ENCODE data around the gene F3. TPM values are rescaled to one million over a fixed set of nuclear protein-coding genes. Genes with fewer than 3 reads are reported as not detected.

Gene F3
- total and polyA plus RNA-seq, 4 donors: 71.5 to 104 (median 85.2) TPM

GRCh38 chr1:94532077-94532476 lies 9.5 kb downstream of the F3 start:
- no peak overlapping the region for H3K4me3 ChIP-seq (ENCODE audit: low read depth, low read length)
- H3K4me1 ChIP-seq (ENCODE audit: control insufficient read depth, insufficient read depth, low read length): peaks cover 3% of the 10 kb centered on the region
- H3K27ac ChIP-seq (ENCODE audit: low read depth, low read length): no peak overlapping the region
- no CpG with 5 or more reads among the region's 3 CpGs for WGBS (ENCODE audit: insufficient coverage)
- H3K27me3 ChIP-seq (ENCODE audit: control insufficient read depth, insufficient read depth, low read length): no peaks in the 10 kb centered on the region
- H3K9me3 ChIP-seq (ENCODE audit: control insufficient read depth, insufficient read depth, low read length): no peaks in the 10 kb centered on the region
- H3K36me3 ChIP-seq (ENCODE audit: control insufficient read depth, insufficient read depth, low read length): peaks cover 3% of the 10 kb centered on the region
- DNase-seq (ENCODE audit: low read depth in 4 of 6, low spot score in 6 of 6): no peak

DNA sequence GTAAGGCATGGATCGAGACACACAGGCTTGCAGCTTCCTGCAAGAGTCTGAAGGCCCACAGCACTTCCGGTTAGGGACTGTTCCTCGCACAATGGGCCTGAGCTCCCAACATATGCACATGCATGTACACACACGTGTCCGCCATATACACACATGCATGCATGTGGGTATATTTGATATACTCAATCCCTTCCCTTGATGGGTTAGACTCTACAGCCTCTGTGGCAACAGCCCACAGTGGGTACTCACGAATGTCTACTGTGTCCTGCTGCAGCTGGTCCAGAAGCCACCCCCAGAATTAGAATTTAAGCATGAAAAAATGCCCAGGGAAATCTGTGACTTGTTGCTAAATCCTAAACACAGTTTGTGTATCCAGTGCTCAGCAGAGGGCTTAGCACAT lies 9.9 kb downstream of the F3 start:
- Histone ChIP-seq H3K36me3 (ENCODE audit: control insufficient read depth, insufficient read depth, low read length) (peaks cover 3% of the 10 kb centered on the region), H3K4me3 (ENCODE audit: low read depth, low read length) (no peak overlapping the region), H3K4me1 (ENCODE audit: control insufficient read depth, insufficient read depth, low read length) (peaks cover 3% of the 10 kb centered on the region), H3K27ac (ENCODE audit: low read depth, low read length) (no peak overlapping the region), H3K27me3 (ENCODE audit: control insufficient read depth, insufficient read depth, low read length) (no peaks in the 10 kb centered on the region), H3K9me3 (ENCODE audit: control insufficient read depth, insufficient read depth, low read length) (no peaks in the 10 kb centered on the region)
- 91% methylated on average over 4 of the region's 6 CpGs for WGBS (ENCODE audit: insufficient coverage)
- no peak for DNase-seq (ENCODE audit: low read depth in 4 of 6, low spot score in 6 of 6)

DNA sequence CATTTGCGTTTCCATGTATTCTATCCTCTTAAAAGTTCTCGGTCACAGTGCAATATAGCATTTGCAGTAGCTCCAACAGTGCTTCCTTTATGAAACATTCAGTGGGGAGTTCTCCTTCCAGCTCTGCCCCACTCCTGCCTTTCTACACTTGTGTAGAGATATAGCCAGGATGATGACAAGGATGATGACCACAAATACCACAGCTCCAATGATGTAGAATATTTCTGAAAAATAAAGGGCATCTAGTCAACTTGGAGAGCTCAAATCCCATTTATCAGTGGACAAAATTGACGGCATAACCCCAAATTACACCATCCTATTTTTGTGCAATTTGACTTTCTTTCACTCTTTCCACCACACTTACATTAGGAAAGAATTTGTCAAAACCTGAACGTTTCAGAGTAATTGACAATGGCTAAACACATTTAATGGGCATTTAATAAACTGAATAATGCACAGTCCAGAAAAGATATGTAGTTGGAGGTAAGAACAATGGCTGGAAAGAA lies 11.1 kb downstream of the F3 start:
- Histone ChIP-seq H3K9me3 (ENCODE audit: control insufficient read depth, insufficient read depth, low read length) (no peaks in the 10 kb centered on the region), H3K4me1 (ENCODE audit: control insufficient read depth, insufficient read depth, low read length) (peaks cover 3% of the 10 kb centered on the region), H3K4me3 (ENCODE audit: low read depth, low read length) (no peak overlapping the region), H3K36me3 (ENCODE audit: control insufficient read depth, insufficient read depth, low read length) (peaks cover 3% of the 10 kb centered on the region), H3K27ac (ENCODE audit: low read depth, low read length) (no peak overlapping the region), H3K27me3 (ENCODE audit: control insufficient read depth, insufficient read depth, low read length) (no peaks in the 10 kb centered on the region)
- WGBS (ENCODE audit: insufficient coverage): 100% methylated on average over 1 of the region's 4 CpGs
- DNase-seq (ENCODE audit: low read depth in 4 of 6, low spot score in 6 of 6): no peak

DNA sequence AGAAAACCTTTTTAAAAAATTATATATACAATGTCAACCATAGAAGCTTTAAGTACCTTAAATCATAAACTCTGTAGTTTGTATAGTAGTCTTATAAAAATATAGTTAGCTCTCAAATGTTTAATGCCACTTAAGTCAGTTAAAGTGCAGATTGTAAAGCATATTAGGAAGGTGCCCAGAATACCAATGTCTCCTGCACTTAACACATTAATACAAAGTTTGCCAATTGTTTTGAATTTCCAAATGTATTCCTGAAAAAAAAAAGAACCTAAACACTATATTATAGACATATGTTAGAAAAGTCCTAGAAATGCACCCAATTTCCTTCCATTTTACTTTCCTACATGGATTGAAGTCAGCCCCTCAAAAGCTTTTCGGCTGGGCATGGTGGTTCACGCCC lies 12.1 kb downstream of the F3 start:
- Histone ChIP-seq H3K36me3 (ENCODE audit: control insufficient read depth, insufficient read depth, low read length) (peaks cover 3% of the 10 kb centered on the region), H3K27ac (ENCODE audit: low read depth, low read length) (no peak overlapping the region), H3K27me3 (ENCODE audit: control insufficient read depth, insufficient read depth, low read length) (no peaks in the 10 kb centered on the region), H3K4me3 (ENCODE audit: low read depth, low read length) (no peak overlapping the region), H3K9me3 (ENCODE audit: control insufficient read depth, insufficient read depth, low read length) (no peaks in the 10 kb centered on the region), H3K4me1 (ENCODE audit: control insufficient read depth, insufficient read depth, low read length) (peaks cover 3% of the 10 kb centered on the region)
- DNase-seq (ENCODE audit: low read depth in 4 of 6, low spot score in 6 of 6): no peak
- WGBS (ENCODE audit: insufficient coverage): no CpG with 5 or more reads among the region's 2 CpGs

- no peak overlapping the region for H3K27ac ChIP-seq (ENCODE audit: low read depth, low read length)
- peaks cover 3% of the 10 kb centered on the region for H3K4me1 ChIP-seq (ENCODE audit: control insufficient read depth, insufficient read depth, low read length)
- no peaks in the 10 kb centered on the region for H3K9me3 ChIP-seq (ENCODE audit: control insufficient read depth, insufficient read depth, low read length)
Measured at GRCh38 chr1:94528826-94529225, 12.7 kb downstream of the F3 start.

GRCh38 chr1:94528299-94528698 lies 13.3 kb downstream of the F3 start:
- H3K36me3 ChIP-seq (ENCODE audit: control insufficient read depth, insufficient read depth, low read length): peaks cover 3% of the 10 kb centered on the region
- peak in 2 of 6 donors; percentile 60 to 66 for DNase-seq (ENCODE audit: low read depth in 4 of 6, low spot score in 6 of 6)
- H3K4me1 ChIP-seq (ENCODE audit: control insufficient read depth, insufficient read depth, low read length): peaks cover 3% of the 10 kb centered on the region
- H3K27ac ChIP-seq (ENCODE audit: low read depth, low read length): peak overlapping the region; percentile 6
- WGBS (ENCODE audit: insufficient coverage): 50% methylated on average over 1 of the region's 1 CpG
- H3K27me3 ChIP-seq (ENCODE audit: control insufficient read depth, insufficient read depth, low read length): no peaks in the 10 kb centered on the region
- no peaks in the 10 kb centered on the region for H3K9me3 ChIP-seq (ENCODE audit: control insufficient read depth, insufficient read depth, low read length)
- H3K4me3 ChIP-seq (ENCODE audit: low read depth, low read length): no peak overlapping the region

More at GRCh38 chr1:94528826-94529225, 12.7 kb downstream of the F3 start:
- Histone ChIP-seq H3K4me3 (ENCODE audit: low read depth, low read length) (no peak overlapping the region), H3K27me3 (ENCODE audit: control insufficient read depth, insufficient read depth, low read length) (no peaks in the 10 kb centered on the region), H3K36me3 (ENCODE audit: control insufficient read depth, insufficient read depth, low read length) (peaks cover 3% of the 10 kb centered on the region)
- WGBS (ENCODE audit: insufficient coverage): 67% methylated on average over 1 of the region's 5 CpGs
- no peak for DNase-seq (ENCODE audit: low read depth in 4 of 6, low spot score in 6 of 6)

DNA sequence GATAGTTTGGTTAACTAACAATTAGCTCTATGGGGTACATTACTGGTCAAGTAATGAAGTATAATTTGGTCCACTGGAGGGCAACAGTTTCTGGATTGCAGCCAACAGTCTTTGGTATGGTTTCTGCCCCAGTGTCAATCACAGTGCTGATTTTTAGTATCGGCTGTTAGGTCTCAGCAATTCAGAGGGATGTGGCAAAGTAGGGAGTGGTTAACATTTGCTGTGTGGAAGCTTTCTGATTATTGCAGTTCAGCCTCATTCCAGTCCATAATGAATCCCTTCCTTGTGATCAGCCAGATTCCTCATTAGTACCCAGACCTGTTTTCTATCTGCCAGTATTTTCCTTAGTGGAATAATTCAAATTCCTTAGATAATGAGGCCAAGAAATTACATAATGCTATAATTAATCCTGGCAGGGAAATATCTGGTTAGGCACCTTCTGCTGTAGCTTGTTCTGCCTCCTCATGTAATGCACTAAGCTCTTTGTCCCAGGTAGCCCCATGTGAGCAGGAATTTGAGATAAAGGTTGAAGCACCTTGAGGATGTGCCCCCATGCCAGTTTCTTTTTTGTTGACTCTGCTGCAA lies 14.0 kb downstream of the F3 start:
- H3K4me1 ChIP-seq (ENCODE audit: control insufficient read depth, insufficient read depth, low read length): peaks cover under 1% of the 10 kb centered on the region
- H3K9me3 ChIP-seq (ENCODE audit: control insufficient read depth, insufficient read depth, low read length): no peaks in the 10 kb centered on the region
- no peaks in the 10 kb centered on the region for H3K36me3 ChIP-seq (ENCODE audit: control insufficient read depth, insufficient read depth, low read length)
- peak overlapping the region; percentile 6 for H3K27ac ChIP-seq (ENCODE audit: low read depth, low read length)
- no peaks in the 10 kb centered on the region for H3K27me3 ChIP-seq (ENCODE audit: control insufficient read depth, insufficient read depth, low read length)
- H3K4me3 ChIP-seq (ENCODE audit: low read depth, low read length): no peak overlapping the region
- no CpG with 5 or more reads among the region's 1 CpG for WGBS (ENCODE audit: insufficient coverage)
- peak in 2 of 6 donors; percentile 49 to 57 for DNase-seq (ENCODE audit: low read depth in 4 of 6, low spot score in 6 of 6)

DNA sequence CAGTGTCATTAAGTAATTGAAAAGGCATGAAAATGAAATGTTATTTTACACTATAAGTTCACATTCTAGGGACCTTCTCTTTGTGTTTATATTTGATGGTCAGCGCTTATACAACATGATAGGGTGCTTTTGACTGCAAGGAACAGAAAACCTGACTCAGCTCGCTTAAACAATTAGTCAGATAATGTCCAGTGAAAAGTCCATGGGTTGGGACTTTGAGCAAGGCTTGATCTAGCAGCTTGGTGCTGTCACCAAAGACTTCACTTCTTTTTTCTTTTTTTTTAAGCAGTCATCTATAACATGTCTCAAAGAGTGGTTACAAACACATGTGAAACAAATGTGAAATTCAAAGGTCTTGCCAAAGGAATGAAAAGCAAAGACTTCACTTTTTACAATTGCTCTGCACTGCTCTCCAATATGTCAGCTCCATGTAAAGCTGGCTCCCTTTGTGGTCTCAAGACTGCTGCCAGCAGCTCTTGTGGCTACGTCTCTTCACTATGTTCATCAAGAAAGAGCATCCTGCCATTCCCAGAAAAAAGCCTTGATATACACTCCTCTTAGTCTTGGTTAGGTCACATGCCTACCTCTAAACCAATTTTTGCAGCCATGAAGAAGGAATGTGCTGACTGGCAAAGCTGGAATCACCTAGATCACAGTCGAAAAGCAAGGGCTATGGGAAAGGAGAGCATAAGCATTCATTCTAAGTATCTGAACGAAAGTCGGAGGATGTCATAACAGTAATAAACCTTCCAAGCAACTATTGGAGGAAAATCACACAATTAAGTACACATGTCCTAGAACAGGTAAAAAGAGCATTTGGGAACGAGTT lies 15.2 kb downstream of the F3 start:
- Histone ChIP-seq H3K36me3 (ENCODE audit: control insufficient read depth, insufficient read depth, low read length) (no peaks in the 10 kb centered on the region), H3K4me3 (ENCODE audit: low read depth, low read length) (no peak overlapping the region), H3K27ac (ENCODE audit: low read depth, low read length) (no peak overlapping the region), H3K4me1 (ENCODE audit: control insufficient read depth, insufficient read depth, low read length) (no peaks in the 10 kb centered on the region), H3K27me3 (ENCODE audit: control insufficient read depth, insufficient read depth, low read length) (no peaks in the 10 kb centered on the region), H3K9me3 (ENCODE audit: control insufficient read depth, insufficient read depth, low read length) (no peaks in the 10 kb centered on the region)
- DNase-seq (ENCODE audit: low read depth in 4 of 6, low spot score in 6 of 6): peak in 1 of 6 donors; percentile 61
- WGBS (ENCODE audit: insufficient coverage): 77% methylated on average over 2 of the region's 7 CpGs

DNA sequence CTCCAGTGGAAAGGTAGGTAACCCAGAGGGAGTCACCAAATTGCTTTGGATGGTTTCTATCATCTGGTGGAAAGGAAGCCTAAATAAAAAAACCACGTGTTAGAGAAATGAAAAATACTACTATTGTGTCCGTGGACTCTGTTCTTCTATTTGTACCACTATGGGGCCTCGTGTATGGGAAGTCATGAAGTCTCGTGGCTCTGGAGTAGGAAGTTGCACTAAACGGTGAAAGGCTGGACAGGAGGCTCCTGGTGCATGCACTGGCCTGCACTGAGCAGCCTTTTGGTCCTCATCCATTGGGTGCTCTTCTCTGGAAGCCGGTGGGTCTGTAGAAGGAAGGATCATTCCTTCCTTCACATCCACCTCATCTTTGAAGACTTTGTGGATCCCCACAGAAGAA lies 17.0 kb downstream of the F3 start:
- H3K4me3 ChIP-seq (ENCODE audit: low read depth, low read length): no peak overlapping the region
- no peak for DNase-seq (ENCODE audit: low read depth in 4 of 6, low spot score in 6 of 6)
- H3K27me3 ChIP-seq (ENCODE audit: control insufficient read depth, insufficient read depth, low read length): no peaks in the 10 kb centered on the region
- no peak overlapping the region for H3K27ac ChIP-seq (ENCODE audit: low read depth, low read length)
- H3K9me3 ChIP-seq (ENCODE audit: control insufficient read depth, insufficient read depth, low read length): no peaks in the 10 kb centered on the region
- 92% methylated on average over 5 of the region's 6 CpGs for WGBS (ENCODE audit: insufficient coverage)
- H3K36me3 ChIP-seq (ENCODE audit: control insufficient read depth, insufficient read depth, low read length): no peaks in the 10 kb centered on the region
- H3K4me1 ChIP-seq (ENCODE audit: control insufficient read depth, insufficient read depth, low read length): no peaks in the 10 kb centered on the region

DNA sequence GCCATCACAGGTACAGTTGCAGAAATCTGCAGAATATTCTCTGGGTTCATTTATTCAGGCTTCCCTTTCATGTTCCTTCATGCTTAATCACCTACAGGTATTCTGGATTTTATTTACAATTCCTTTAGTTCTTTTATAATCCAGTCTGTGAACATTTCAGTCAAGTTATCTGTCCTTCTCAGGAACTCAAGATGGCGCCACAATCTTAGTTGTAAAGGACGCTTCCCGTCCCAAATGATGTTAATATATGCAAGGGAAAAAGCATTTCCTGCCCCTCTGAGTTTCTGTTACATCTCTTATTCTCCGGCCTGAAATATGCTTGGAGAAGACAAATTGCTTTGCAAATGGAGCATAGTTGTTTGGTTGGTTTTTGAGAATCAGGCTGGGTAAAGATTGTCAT lies 19.3 kb downstream of the F3 start:
- Histone ChIP-seq H3K4me3 (ENCODE audit: low read depth, low read length) (no peak overlapping the region), H3K4me1 (ENCODE audit: control insufficient read depth, insufficient read depth, low read length) (no peaks in the 10 kb centered on the region), H3K36me3 (ENCODE audit: control insufficient read depth, insufficient read depth, low read length) (no peaks in the 10 kb centered on the region), H3K27ac (ENCODE audit: low read depth, low read length) (no peak overlapping the region), H3K9me3 (ENCODE audit: control insufficient read depth, insufficient read depth, low read length) (no peaks in the 10 kb centered on the region), H3K27me3 (ENCODE audit: control insufficient read depth, insufficient read depth, low read length) (no peaks in the 10 kb centered on the region)
- WGBS (ENCODE audit: insufficient coverage): no CpG with 5 or more reads among the region's 4 CpGs
- DNase-seq (ENCODE audit: low read depth in 4 of 6, low spot score in 6 of 6): peak in 2 of 6 donors; percentile 82 to 91

Data from spinal cord (tissue), 10 donors.